Gastrocnemius medialis (tissue), 4 donors: ENCODE data around the gene PXN. TPM values are rescaled to one million over a fixed set of nuclear protein-coding genes. Genes with fewer than 3 reads are reported as not detected.
A peak's percentile ranks its signal among the peaks of the same experiment; 100 is the strongest.

Experiments
- ATAC-seq, 2 donors: fragments of 150-250 bp; one replicate each; pipeline ENCODE4 v1.9.1; 2016
- DNase-seq, 2 donors: peaks; one replicate each; pipeline ENCODE4 v3.0.0-alpha.2; 2019
- H3K27ac ChIP-seq, 4 donors: fragments of 200-600 bp; sonication (generic); 1 replicate in 1 of 4; 2 replicates in 3 of 4; pipeline ENCODE4 v1.5.1; 2016 to 2018; ENCODE audit warnings: mild to moderate bottlenecking in 2 of 4, moderate library complexity in 1 of 4
- H3K27me3 ChIP-seq, 3 donors: fragments of 200-600 bp; sonication (generic) in 2 of 3; 1 replicate in 1 of 3; 2 replicates in 2 of 3; pipeline versions ENCODE4 v1.5.1 to v1.6.0; 2016 to 2019; ENCODE audit warnings: mild to moderate bottlenecking in 1 of 3, moderate library complexity in 1 of 3
- H3K36me3 ChIP-seq, 2 donors: fragments of 200-600 bp; sonication (generic) in 1 of 2; one replicate each; pipeline ENCODE4 v1.5.1; 2017 to 2018
- H3K4me1 ChIP-seq, 2 donors: fragments of 200-600 bp; sonication (generic) in 1 of 2; one replicate each; pipeline ENCODE4 v1.5.1; 2016 to 2017; ENCODE audit warnings: mild to moderate bottlenecking in 2 of 2
- H3K4me3 ChIP-seq, 4 donors: fragments of 200-600 bp; sonication (generic) in 3 of 4; 1 replicate in 1 of 4; 2 replicates in 3 of 4; pipeline ENCODE4 v1.5.1; 2016 to 2019; ENCODE audit warnings: mild to moderate bottlenecking in 2 of 4
- H3K9me3 ChIP-seq, 3 donors: fragments of 200-600 bp; sonication (generic) in 2 of 3; 1 replicate in 1 of 3; 2 replicates in 2 of 3; pipeline ENCODE4 v1.5.1; 2016 to 2019
- POLR2A ChIP-seq, 2 donors: fragments of 450-650 bp; IDR thresholded peaks; one replicate each; pipeline ENCODE4 v1.6.1; 2017; ENCODE audit warnings: antibody characterized with exemption in 2 of 2, mild to moderate bottlenecking in 2 of 2, moderate library complexity in 2 of 2
- in situ Hi-C, 4 donors: fragments of 200-750 bp; cut with MboI; loops; one replicate each; pipeline versions ENCODE4 v1.15.0 to v1.8.0; 2017; ENCODE audit warnings: low sequenced_read_pairs in 4 of 4
- intact Hi-C: fragments of 100-400 bp; cut with DNase I; formaldehyde crosslinking; loops from one replicate; pipeline ENCODE4 v1.15.1; 2023; ENCODE audit warnings: low total_unique reads
- total RNA-seq, 4 donors: library from RNA; depleted of rRNA; stranded (reverse); fragments of >200 nt; gene quantifications; one replicate each; pipeline versions ENCODE4 v1.1.0 to v1.2.3, GENCODE V29; 2016
- TF ChIP-seq, protein P1 (sequence below), 5 experiments: fragments of 450-650 bp in 3 of 5; fragments of 200-600 bp in 2 of 5; sonication (generic) in 2 of 5; IDR thresholded peaks in 4 of 5; conservative IDR thresholded peaks in 1 of 5; 1 replicate in 4 of 5; 2 replicates in 1 of 5; pipeline ENCODE4 v1.5.1; 2016 to 2019; ENCODE audit warnings: antibody characterized with exemption in 5 of 5, mild to moderate bottlenecking in 3 of 5, moderate library complexity in 3 of 5

PXN gene
- total RNA-seq, 4 donors from 2014 or later, result 48.8 to 102 (median 77.9) TPM

DNA sequence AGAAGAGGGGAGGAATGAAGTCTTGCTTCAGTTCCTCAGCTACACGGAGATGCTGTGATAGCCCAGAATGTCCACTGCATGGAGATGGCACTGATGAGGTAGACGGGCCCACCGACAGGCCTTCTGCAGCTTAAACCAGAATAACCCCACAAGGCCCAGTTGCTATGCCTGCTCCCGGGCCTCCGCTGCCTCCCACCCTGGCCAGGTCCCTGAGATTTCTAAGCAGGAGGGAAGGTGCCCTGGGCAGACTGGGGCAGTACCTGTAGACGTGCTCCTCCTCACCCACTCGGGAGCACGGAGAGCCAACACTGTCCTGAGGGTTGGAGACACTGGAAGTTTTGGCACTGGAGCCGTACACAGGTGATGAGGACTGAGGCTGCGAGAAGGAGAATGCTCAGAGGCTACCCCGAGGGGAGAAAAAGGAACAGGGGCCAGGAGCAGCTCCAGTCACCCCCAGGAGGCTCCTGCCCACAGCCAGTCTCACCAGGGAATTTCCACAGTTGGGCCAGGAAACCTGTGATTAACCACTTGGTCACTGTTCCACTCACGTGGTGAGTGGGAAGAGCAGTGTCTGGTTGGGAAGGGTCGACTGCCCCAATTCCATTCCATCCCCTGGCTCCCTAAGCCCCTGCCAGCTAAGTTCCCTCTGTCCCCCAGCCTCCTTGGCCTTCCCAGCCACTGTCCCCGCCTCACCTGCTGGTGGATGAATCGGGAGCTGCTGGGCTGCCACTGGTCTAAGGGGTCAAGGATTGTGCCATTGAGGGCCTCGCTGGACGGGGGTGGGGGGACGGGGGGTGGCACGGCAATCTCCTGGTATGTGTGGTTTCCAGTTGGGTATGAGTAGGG lies 41.8 kb downstream of the PXN start:
- Histone ChIP-seq H3K9me3 (no peaks in the 10 kb centered on the region), H3K27me3 (no peaks in the 10 kb centered on the region), H3K27ac (peak overlapping the region in 2 of 4 donors; percentile 97 to 98), H3K36me3 (peaks cover 2 to 55% of the 10 kb centered on the region in 2 donors), H3K4me1 (peaks cover 33 to 38% of the 10 kb centered on the region in 2 donors), H3K4me3 (no peak overlapping the region)
- intact Hi-C loops (no loop called here), in situ Hi-C loops (no loop called here)
- DNase-seq, result no peak
- ATAC-seq, result no peak
- TF ChIP-seq, protein P1, sequence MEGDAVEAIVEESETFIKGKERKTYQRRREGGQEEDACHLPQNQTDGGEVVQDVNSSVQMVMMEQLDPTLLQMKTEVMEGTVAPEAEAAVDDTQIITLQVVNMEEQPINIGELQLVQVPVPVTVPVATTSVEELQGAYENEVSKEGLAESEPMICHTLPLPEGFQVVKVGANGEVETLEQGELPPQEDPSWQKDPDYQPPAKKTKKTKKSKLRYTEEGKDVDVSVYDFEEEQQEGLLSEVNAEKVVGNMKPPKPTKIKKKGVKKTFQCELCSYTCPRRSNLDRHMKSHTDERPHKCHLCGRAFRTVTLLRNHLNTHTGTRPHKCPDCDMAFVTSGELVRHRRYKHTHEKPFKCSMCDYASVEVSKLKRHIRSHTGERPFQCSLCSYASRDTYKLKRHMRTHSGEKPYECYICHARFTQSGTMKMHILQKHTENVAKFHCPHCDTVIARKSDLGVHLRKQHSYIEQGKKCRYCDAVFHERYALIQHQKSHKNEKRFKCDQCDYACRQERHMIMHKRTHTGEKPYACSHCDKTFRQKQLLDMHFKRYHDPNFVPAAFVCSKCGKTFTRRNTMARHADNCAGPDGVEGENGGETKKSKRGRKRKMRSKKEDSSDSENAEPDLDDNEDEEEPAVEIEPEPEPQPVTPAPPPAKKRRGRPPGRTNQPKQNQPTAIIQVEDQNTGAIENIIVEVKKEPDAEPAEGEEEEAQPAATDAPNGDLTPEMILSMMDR (IDR thresholded peaks at IDR 0.05 in 4 of 5, conservative IDR thresholded peaks at IDR 0.05 in 1 of 5), result no peak
- TF ChIP-seq POLR2A (IDR thresholded peaks at IDR 0.05), result no peak

DNA sequence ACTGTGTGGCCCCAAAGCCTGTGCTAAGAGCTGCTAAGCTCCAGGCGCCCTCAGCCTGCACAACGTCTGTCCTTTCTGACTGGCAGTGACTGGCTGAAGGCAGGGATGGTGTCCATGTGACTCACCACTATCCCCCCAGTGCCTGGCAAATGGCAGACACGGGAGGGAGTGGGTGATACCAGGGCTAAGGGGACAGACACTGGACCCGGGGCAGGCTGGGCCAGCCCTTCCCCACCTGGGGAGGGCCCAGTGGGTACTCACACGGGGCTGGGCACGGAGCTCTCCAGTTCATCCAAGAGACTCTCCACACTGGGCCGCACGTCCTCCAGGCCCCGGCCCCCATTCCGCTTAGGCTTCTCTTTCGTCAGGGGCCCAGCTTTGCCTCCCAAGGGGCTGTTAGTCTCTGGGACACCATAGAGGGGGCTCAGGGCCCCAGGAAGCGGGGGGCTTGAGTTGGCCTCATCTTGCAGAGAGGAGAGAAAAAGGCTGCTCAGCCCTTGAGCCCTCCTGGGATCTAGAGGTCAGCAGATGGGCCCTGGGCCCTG lies 43.2 kb downstream of the PXN start:
- no peaks in the 10 kb centered on the region for H3K27me3 ChIP-seq
- intact Hi-C loops (no loop called here), in situ Hi-C loops (no loop called here)
- H3K27ac ChIP-seq, result no peak overlapping the region
- TF ChIP-seq POLR2A (IDR thresholded peaks at IDR 0.05), result no peak
- TF ChIP-seq, protein P1 (IDR thresholded peaks at IDR 0.05 in 4 of 5, conservative IDR thresholded peaks at IDR 0.05 in 1 of 5), result no peak
- no peak overlapping the region for H3K4me3 ChIP-seq
- H3K9me3 ChIP-seq, result no peaks in the 10 kb centered on the region
- ATAC-seq (no peak), DNase-seq (no peak)
- peaks cover 2 to 63% of the 10 kb centered on the region in 2 donors for H3K36me3 ChIP-seq
- H3K4me1 ChIP-seq, result peaks cover 20 to 29% of the 10 kb centered on the region in 2 donors

GRCh38 chr12:120221576-120221900 lies 44.0 kb downstream of the PXN start:
- H3K36me3 ChIP-seq, result peaks cover 2 to 63% of the 10 kb centered on the region in 2 donors
- no peaks in the 10 kb centered on the region for H3K9me3 ChIP-seq
- intact Hi-C loops, result no loop called here
- H3K27ac ChIP-seq, result no peak overlapping the region
- no peak for DNase-seq
- in situ Hi-C loops, result no loop called here
- H3K4me3 ChIP-seq, result no peak overlapping the region
- no peaks in the 10 kb centered on the region for H3K27me3 ChIP-seq
- no peak for ATAC-seq
- H3K4me1 ChIP-seq, result peaks cover 17 to 24% of the 10 kb centered on the region in 2 donors
- no peak for TF ChIP-seq POLR2A (IDR thresholded peaks at IDR 0.05)
- TF ChIP-seq, protein P1 (IDR thresholded peaks at IDR 0.05 in 4 of 5, conservative IDR thresholded peaks at IDR 0.05 in 1 of 5), result no peak

GRCh38 chr12:120220838-120221575 lies 44.5 kb downstream of the PXN start:
- Histone ChIP-seq H3K27ac (no peak overlapping the region), H3K4me1 (peaks cover 12 to 18% of the 10 kb centered on the region in 2 donors), H3K36me3 (peaks cover 2 to 65% of the 10 kb centered on the region in 2 donors), H3K9me3 (no peaks in the 10 kb centered on the region), H3K27me3 (no peaks in the 10 kb centered on the region), H3K4me3 (no peak overlapping the region)
- ATAC-seq (no peak), DNase-seq (no peak)
- in situ Hi-C loops (no loop called here), intact Hi-C loops (no loop called here)
- TF ChIP-seq, protein P1 (IDR thresholded peaks at IDR 0.05 in 4 of 5, conservative IDR thresholded peaks at IDR 0.05 in 1 of 5), result no peak
- TF ChIP-seq POLR2A (IDR thresholded peaks at IDR 0.05), result no peak
